ENCODE measurements around the gene KATNB1.

Gene KATNB1

DNA sequence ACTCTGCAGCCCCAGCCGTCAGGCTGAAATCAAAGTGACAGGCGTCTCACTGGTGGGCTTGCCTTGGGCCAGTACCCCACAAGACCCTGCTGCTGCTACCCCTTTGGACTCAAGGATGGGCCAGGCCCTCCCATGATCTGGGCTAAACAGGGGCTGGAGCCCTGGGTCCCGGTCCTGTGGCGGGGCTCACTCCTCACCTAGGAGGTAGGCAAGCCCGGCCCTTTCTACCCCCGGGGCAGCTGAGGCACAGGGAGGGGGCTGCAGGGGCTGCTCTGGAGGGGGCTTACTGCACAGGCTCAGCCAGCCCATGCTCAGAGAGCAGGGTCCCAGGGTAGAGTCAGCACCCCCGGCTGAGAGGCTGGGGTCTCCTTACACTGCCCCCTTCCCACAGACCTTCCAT lies 23.6 kb downstream of the KATNB1 start:
- DNase-seq: no peak

GRCh38 chr16:57759541-57760356 lies 24.2 kb downstream of the KATNB1 start:
- DNase-seq: no peak

GRCh38 chr16:57760357-57761160 lies 25.0 kb downstream of the KATNB1 start:
- DNase-seq: no peak

- no peak for DNase-seq
Measured at GRCh38 chr16:57761301-57761700, 25.7 kb downstream of the KATNB1 start.

GRCh38 chr16:57761957-57762356 lies 26.4 kb downstream of the KATNB1 start:
- DNase-seq: no peak

DNA sequence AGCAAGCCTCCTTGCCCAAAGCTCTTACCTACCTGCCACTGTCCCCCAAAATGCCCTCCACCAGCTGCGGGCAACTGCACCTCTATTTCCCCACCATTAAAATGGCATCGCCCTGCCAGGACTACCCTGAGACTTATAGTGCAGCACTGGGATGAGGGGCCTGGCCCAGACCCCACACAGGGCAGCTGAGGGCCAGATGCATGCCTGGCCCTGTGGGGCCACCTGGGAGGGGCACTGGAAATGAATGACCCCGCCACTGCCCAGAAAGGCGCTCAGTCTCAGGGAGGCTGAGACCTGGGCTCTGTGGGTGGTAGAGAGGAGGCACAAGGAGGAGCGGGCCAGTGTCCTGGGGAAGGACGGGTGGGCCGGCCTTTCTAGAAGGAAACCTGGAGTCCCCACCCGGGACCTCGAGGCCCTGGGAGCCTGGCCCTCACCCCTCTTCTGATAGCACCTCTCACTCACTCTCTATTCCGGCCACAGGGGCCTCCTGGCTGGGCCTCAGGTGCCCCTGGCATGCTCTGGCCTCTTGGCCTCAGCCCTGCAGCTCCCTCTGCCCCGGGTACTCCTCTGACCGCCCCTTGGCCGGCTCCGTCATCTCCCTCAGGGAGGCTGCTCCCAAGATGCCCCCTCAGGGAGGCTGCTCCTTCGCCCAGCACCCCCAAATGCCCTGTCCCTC lies 26.9 kb downstream of the KATNB1 start:
- no peak for DNase-seq

GRCh38 chr16:57763285-57764005 lies 27.9 kb downstream of the KATNB1 start:
- DNase-seq: no peak

DNA sequence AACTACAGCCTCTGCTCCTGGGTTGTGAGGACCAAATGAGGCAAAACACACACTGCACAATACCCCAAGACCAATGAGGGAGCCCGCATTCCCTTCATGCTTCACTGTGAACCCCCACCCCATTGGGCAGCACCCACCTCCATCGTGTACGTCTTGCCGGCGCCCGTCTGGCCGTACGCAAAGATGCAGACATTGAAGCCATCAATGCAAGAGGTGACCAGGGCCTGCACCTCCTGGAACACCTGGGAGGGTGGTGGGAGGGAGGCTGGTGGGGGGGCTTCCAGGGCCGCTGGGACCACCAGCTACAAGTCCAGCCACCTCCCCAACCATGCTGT lies 28.4 kb downstream of the KATNB1 start:
- DNase-seq: no peak

GRCh38 chr16:57764341-57765159 lies 29.0 kb downstream of the KATNB1 start:
- no peak for DNase-seq

DNA sequence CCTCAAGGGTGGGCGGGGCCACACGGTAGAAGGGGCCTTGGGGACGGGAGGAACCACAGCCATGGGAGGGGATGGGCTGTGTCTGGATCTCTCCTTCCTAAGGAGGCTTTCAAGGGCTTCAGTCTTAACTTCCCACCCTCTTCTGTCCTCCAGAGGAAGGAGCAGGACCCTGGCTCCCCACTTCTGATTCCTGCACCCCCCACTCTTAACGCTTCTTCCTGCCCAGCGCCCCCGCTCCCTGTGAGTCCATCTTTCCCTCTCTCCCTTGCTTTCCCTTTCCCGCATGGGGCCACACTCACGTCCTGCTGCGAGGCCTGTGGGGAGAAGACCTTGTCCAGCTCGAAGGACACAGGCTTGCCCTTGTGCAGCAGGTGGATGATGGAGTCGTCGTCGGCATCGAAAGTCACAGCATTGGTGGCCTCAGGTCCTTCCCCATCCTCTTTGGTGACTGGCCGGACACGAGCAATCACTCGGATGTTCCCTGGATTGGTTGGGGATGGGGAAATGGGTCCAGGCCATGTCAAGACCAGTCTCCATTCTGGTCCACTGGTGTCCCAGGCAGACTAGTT lies 29.7 kb downstream of the KATNB1 start:
- no peak for DNase-seq

DNA sequence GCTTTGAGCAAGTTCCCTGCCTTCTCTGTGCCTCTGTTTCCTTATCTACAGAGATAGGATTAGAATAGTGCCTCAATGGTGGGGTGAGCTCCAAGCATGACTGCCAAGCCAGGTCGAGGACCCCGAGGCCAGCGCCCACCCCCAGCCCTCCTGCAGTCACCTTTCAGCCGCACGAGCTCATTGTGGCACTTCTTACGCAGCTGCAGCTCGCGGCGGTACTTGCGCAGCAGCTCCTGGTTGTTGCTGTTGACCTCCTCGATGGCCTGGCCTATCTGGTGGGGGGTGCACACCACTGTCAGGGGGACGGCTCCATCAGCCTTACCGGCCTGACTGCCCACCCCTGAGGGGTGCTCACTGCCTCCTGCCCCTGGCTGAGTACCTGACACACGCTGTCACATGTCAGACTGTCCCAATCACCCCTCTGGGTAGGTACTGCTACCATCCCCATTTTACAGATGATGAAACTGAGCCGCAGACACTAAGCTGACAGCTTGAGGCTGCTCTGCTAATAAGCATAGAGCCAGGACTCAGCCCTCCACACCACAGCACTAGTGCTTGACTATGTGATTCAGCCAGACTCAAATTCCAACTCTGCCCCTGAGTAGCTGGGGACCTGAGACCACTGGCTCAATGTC lies 31.3 kb downstream of the KATNB1 start:
- DNase-seq: no peak

- no peak for DNase-seq
Measured at GRCh38 chr16:57769541-57770145, 34.1 kb downstream of the KATNB1 start.

DNA sequence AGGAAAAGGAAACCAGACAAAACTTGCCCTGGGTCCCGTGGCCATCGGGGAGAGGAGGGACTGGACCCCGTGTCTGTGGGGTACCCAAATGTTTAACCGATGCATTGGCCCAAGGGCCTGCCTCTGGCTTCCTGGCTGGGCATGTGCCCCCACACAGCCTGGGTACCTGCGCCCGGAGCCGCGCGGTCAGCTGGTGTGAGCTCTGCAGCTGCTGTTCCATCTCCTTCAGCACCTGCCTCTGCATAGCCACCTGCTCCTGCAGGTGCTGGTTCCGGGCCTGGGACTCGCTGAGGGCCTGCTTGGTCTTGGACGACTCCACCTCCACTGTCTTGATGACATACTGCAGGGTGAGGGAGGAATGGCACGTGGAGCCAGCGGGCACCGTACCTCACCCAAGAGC lies 34.8 kb downstream of the KATNB1 start:
- no peak for DNase-seq

GRCh38 chr16:57771141-57771785 lies 35.7 kb downstream of the KATNB1 start:
- no peak for DNase-seq

GRCh38 chr16:57773019-57773418 lies 37.4 kb downstream of the KATNB1 start:
- DNase-seq: no peak

DNA sequence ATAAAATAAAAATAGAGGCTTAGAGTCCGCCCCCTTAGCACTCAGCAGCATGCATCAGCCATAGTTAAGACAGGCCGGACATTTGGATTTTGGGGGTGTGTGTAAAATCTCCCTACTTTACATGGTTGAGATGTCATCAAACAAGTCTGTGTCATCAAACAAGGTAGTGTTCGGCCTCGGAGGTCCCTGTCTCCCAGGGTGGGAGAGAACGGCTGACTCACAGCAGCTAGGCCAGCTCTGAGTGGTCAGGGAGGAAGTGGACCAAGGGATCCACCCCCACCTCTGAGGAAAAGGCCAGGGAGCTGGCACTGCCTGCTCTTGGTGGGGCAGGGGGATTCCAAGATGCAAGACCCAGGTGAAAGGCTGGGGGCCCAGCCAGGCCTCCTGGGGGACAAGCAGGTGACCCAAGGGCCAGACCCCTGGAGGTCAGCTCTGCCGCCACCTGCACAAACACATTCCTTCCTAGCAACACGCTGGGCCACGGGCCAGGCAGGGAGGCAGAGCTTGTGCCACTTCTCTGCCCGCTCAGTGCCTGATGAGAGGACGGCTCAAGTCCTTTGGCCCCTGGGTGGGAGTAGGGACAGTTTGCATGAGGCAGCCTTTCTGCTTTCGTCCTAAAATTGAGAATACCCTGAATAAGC lies 38.2 kb downstream of the KATNB1 start:
- no peak for DNase-seq

- DNase-seq: no peak
Measured at GRCh38 chr16:57774705-57775285, 39.2 kb downstream of the KATNB1 start.

DNA sequence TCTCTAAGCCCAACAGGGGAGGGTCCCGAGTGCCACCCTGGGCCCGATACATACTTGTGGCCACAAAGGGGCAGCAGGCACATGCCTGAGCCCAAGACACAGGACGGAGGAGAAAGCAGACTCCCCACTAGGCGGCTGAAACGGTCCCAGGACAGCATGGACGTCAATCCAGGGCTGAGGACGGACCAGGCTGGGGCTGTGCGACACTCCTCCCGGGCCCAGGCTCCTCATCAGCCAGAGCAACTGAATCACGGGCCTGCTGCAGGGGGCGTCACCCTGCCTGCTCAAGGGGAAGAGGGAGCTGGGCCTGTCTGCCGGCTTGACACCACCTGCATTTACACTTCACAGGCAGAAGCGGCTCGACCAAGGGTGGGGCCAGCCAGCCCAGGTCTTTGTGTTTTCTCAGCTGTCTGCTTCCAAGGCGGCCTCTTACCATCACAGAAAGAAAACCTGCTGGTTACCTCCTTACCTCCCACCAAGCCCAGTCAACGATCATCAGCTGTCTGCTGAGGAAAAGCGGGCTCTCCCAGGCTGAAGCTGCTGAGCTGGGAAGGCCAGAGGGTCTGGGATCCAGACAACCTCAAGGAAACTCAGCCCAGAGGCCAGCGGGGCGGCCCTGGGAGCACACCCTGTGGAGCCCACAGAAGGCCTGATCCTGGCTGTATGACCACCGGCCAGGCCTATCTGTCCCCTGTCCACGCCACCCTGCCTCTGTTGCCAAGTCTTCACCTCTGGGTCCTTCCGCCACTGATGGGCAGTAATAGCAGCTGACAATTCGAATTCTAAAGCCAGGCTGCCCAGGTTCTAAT lies 40.3 kb downstream of the KATNB1 start:
- no peak for DNase-seq

- no peak for DNase-seq
Measured at GRCh38 chr16:57778658-57779057, 43.1 kb downstream of the KATNB1 start.
